OCI-LY7 (cell line): ENCODE measurements around the gene C1QL1. TPM values are rescaled to one million over a fixed set of nuclear protein-coding genes. Genes with fewer than 3 reads are reported as not detected.

Experiments
- BruUV-seq: library from RNA; stranded (reverse); fragments of 400-500 nt; replicated peaks from 2 replicates; lab custom pipeline; 2021; lab: Mats Ljungman, UMichigan
- CTCF ChIA-PET: fragments of 300-600 bp; sonication (Branson Sonifier 250); formaldehyde crosslinking; loops from one replicate; lab custom pipeline; 2022; ENCODE audit warnings: antibody characterized with exemption; ENCODE audit not compliant: unreplicated experiment; lab: Charles Lee
- POLR2A ChIA-PET: fragments of 300-600 bp; sonication (Branson Sonifier 250); formaldehyde crosslinking; loops from one replicate; lab custom pipeline; 2022; ENCODE audit warnings: antibody characterized with exemption; lab: Charles Lee
- DNase-seq: peaks from one replicate; pipeline ENCODE4 v3.0.0-alpha.2; 2015; ENCODE audit warnings: low spot score
- H2AFZ ChIP-seq: fragments of 200-600 bp; sonication (generic), shearing (Covaris generic); 2 replicates; pipeline ENCODE4 v1.6.1; 2014; ENCODE audit warnings: mild to moderate bottlenecking, antibody characterized with exemption, low read length, moderate library complexity
- H3K27ac ChIP-seq: fragments of 200-600 bp; sonication (generic); 2 replicates; pipeline ENCODE4 v1.5.1; 2014; ENCODE audit warnings: mixed run types, low read depth, mild to moderate bottlenecking, moderate library complexity, low read length, inconsistent platforms; ENCODE audit not compliant: poor library complexity, severe bottlenecking
- H3K36me3 ChIP-seq: fragments of 200-600 bp; sonication (generic); 2 replicates; pipeline ENCODE4 v1.6.1; 2014; ENCODE audit warnings: mild to moderate bottlenecking, antibody characterized with exemption, low read length, moderate library complexity, mixed read lengths; ENCODE audit not compliant: insufficient read depth
- H3K4me1 ChIP-seq: fragments of 200-600 bp; sonication (generic); 2 replicates; pipeline ENCODE4 v1.5.1; 2014; ENCODE audit warnings: mild to moderate bottlenecking, low read length; ENCODE audit not compliant: insufficient read depth, poor library complexity, severe bottlenecking
- H3K4me2 ChIP-seq: fragments of 200-600 bp; sonication (generic); 2 replicates; pipeline ENCODE4 v1.6.1; 2014; ENCODE audit warnings: mild to moderate bottlenecking, low read length
- H3K4me3 ChIP-seq: fragments of 200-600 bp; sonication (generic); 2 replicates; pipeline ENCODE4 v1.5.1; 2014; ENCODE audit warnings: mild to moderate bottlenecking, low read depth, low read length; ENCODE audit not compliant: poor library complexity, severe bottlenecking
- H3K79me2 ChIP-seq: fragments of 200-600 bp; sonication (generic); 2 replicates; pipeline ENCODE4 v1.6.1; 2016; ENCODE audit warnings: low read depth, mild to moderate bottlenecking, low read length, moderate library complexity, mixed read lengths; ENCODE audit not compliant: insufficient read depth
- H3K9me2 ChIP-seq: fragments of 200-600 bp; sonication (generic); 2 replicates; pipeline ENCODE4 v1.6.1; 2016; ENCODE audit warnings: mild to moderate bottlenecking, low read length, mixed read lengths; ENCODE audit not compliant: insufficient read depth
- H3K9me3 ChIP-seq: fragments of 200-600 bp; sonication (generic); 2 replicates; pipeline ENCODE4 v1.6.1; 2014; ENCODE audit warnings: mild to moderate bottlenecking, mixed run types, low read length, mixed read lengths
- H4K20me1 ChIP-seq: fragments of 200-600 bp; sonication (generic); 2 replicates; pipeline ENCODE4 v1.6.1; 2014; ENCODE audit warnings: mild to moderate bottlenecking, antibody characterized with exemption, low read length, moderate library complexity, mixed read lengths; ENCODE audit not compliant: insufficient read depth
- EZH2phosphoT487 ChIP-seq: fragments of 200-600 bp; sonication (generic); IDR thresholded peaks from 2 replicates; pipeline ENCODE4 v1.6.1; 2018; ENCODE audit warnings: low read depth, borderline replicate concordance, mild to moderate bottlenecking, mixed run types, antibody characterized with exemption, low read length, moderate library complexity, mixed read lengths
- intact Hi-C: fragments of 100-400 bp; cut with micrococcal nuclease; formaldehyde crosslinking; loops from one replicate; pipeline ENCODE4 v1.10.0; 2022; ENCODE audit not compliant: unreplicated experiment
- total RNA-seq, 2 experiments: library from RNA; depleted of rRNA in 1 of 2; stranded (reverse); fragments of >200 nt in 1 of 2; shearing (Covaris generic) in 1 of 2; gene quantifications; 2 replicates each; pipeline ENCODE4 v1.2.3, GENCODE V29; 2014 to 2022
- TF ChIP-seq, protein P1 (sequence below): fragments of 200-600 bp; sonication (generic); conservative IDR thresholded peaks from 2 replicates; pipeline ENCODE4 v1.5.1; 2014; ENCODE audit warnings: mild to moderate bottlenecking, antibody characterized with exemption, low read length, moderate library complexity, mixed read lengths

The C1QL1 gene
- total RNA-seq, 2 experiments from 2014 or later, result not detected

DNA sequence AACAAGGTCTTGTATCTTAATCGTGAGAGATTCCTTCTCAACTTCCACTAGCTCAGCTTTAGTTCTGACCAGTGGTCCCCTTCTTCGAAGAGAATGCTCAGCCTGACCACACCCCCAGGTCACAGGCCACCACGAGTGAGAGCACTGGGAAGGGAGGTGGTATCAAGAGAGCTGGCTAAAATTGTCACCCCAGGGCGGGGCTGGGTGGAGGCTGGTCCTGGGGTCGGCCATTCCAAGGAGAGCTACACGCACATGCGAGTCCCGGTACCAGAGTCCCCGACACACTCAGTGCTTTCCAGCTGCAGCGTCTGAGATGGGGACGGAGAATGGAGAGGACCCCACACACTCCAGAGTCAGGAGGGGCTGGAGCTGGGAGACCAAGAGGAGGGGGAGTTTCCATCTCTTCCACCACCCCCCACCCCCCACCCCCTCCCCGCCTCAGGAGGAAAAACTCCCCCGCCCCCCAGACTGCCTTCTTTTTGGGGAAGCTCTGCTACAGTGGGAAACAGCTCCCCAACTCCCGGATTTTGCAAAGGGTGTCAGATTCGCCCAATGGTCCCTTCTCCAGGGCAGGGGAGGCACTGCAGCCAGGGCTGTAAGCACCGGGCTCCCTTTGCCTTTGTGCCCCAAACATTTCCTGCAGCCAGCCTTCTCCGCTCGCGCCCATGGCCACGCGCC is 1.6 kb downstream of the C1QL1 start:
- BruUV-seq, result no TSS peak
- DNase-seq, result no peak
- Histone ChIP-seq H3K4me3 (no peak overlapping the region), H3K9me2 (no peaks in the 10 kb centered on the region), H3K4me2 (no peak overlapping the region), H3K79me2 (no peaks in the 10 kb centered on the region), H3K9me3 (no peaks in the 10 kb centered on the region), H3K4me1 (peaks cover 5% of the 10 kb centered on the region), H2AFZ (no peak overlapping the region), H3K36me3 (no peaks in the 10 kb centered on the region), H3K27ac (no peak overlapping the region), H4K20me1 (no peaks in the 10 kb centered on the region)
- intact Hi-C loops, result no loop called here
- TF ChIP-seq, protein P1, sequence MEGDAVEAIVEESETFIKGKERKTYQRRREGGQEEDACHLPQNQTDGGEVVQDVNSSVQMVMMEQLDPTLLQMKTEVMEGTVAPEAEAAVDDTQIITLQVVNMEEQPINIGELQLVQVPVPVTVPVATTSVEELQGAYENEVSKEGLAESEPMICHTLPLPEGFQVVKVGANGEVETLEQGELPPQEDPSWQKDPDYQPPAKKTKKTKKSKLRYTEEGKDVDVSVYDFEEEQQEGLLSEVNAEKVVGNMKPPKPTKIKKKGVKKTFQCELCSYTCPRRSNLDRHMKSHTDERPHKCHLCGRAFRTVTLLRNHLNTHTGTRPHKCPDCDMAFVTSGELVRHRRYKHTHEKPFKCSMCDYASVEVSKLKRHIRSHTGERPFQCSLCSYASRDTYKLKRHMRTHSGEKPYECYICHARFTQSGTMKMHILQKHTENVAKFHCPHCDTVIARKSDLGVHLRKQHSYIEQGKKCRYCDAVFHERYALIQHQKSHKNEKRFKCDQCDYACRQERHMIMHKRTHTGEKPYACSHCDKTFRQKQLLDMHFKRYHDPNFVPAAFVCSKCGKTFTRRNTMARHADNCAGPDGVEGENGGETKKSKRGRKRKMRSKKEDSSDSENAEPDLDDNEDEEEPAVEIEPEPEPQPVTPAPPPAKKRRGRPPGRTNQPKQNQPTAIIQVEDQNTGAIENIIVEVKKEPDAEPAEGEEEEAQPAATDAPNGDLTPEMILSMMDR, result no peak
- TF ChIP-seq EZH2phosphoT487, result no peak
- ChIA-PET CTCF (no interaction called here), POLR2A (no interaction called here)

GRCh38 chr17:44965481-44966234 is 2.4 kb downstream of the C1QL1 start:
- ChIA-PET CTCF (no interaction called here), POLR2A (no interaction called here)
- no peak for TF ChIP-seq EZH2phosphoT487
- TF ChIP-seq, protein P1, result no peak
- no peak overlapping the region for H3K27ac ChIP-seq
- H3K9me3 ChIP-seq, result no peaks in the 10 kb centered on the region
- H3K9me2 ChIP-seq, result no peaks in the 10 kb centered on the region
- no peak overlapping the region for H3K4me3 ChIP-seq
- H4K20me1 ChIP-seq, result no peaks in the 10 kb centered on the region
- intact Hi-C loops, result no loop called here
- DNase-seq, result peak; percentile 26
- peaks cover 5% of the 10 kb centered on the region for H3K4me1 ChIP-seq
- no peak overlapping the region for H2AFZ ChIP-seq
- no peaks in the 10 kb centered on the region for H3K36me3 ChIP-seq
- H3K4me2 ChIP-seq, result no peak overlapping the region
- BruUV-seq, result no TSS peak
- no peaks in the 10 kb centered on the region for H3K79me2 ChIP-seq

DNA sequence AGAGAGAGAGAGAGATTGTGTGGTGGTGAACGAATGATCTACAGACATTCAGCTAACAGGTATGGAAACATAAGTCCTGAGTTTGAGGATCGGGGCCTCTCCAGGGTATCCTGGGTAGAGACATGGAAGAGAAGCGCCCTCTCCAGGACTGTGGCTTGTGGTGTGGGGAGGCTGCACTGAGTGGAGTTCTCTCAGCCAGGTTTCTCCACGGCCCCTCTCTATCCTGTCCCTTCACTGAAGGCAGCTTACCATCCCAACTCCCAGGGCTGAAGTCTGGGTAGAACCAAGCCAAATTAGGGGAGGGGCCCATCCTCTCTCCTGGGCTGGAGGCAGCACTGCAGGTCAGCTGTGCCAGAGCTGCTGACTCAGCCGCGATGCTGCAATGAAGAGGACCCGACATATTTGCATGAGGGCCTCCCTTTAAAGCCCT is 6.2 kb downstream of the C1QL1 start:
- CTCF ChIA-PET, result no interaction called here
- DNase-seq, result no peak
- no peak overlapping the region for H3K4me2 ChIP-seq
- no peaks in the 10 kb centered on the region for H3K4me1 ChIP-seq
- no peak overlapping the region for H3K27ac ChIP-seq
- BruUV-seq, result no TSS peak
- H2AFZ ChIP-seq, result no peak overlapping the region
- no peak overlapping the region for H3K4me3 ChIP-seq
- intact Hi-C loops, result no loop called here
- H3K9me2 ChIP-seq, result no peaks in the 10 kb centered on the region
- no peak for TF ChIP-seq EZH2phosphoT487
- TF ChIP-seq, protein P1, result 0 out of 2 replicates have a peak, but pooled peaks have one; percentile 26
- H3K36me3 ChIP-seq, result no peaks in the 10 kb centered on the region
- H3K9me3 ChIP-seq, result no peaks in the 10 kb centered on the region
- no peaks in the 10 kb centered on the region for H4K20me1 ChIP-seq
- H3K79me2 ChIP-seq, result no peaks in the 10 kb centered on the region
- POLR2A ChIA-PET, result no interaction called here
